Panc1 (cell line): ENCODE measurements around the gene NUFIP1. TPM values are rescaled to one million over a fixed set of nuclear protein-coding genes. Genes with fewer than 3 reads are reported as not detected.

Source experiments
- ATAC-seq: fragments of 200-7000 bp; cut with Tn5 transposase; 2 replicates; pipeline ENCODE4 v1.9.1; 2020; ENCODE audit warnings: mild to moderate bottlenecking, moderate library complexity
- BruUV-seq: library from RNA; stranded (reverse); fragments of 400-500 nt; replicated peaks from 2 replicates; lab custom pipeline; 2021; lab: Mats Ljungman, UMichigan
- CTCF ChIA-PET: fragments of 300-600 bp; sonication (Branson Sonifier 250); formaldehyde crosslinking; loops from one replicate; lab custom pipeline; 2022; ENCODE audit warnings: antibody characterized with exemption; lab: Charles Lee
- POLR2A ChIA-PET: fragments of 300-600 bp; sonication (Branson Sonifier 250); formaldehyde crosslinking; loops from one replicate; lab custom pipeline; 2022; ENCODE audit warnings: antibody characterized with exemption; lab: Charles Lee
- DNase-seq: peaks from one replicate; pipeline ENCODE4 v3.0.0-alpha.2; 2010; ENCODE audit warnings: low read depth, low spot score
- H3K27ac ChIP-seq: 2 replicates; pipeline ENCODE4 v1.5.1; 2011; ENCODE audit warnings: mild to moderate bottlenecking, low read length, inconsistent platforms
- H3K27me3 ChIP-seq: fragments of 200-500 bp; sonication (Bioruptor generic); 2 replicates; pipeline ENCODE4 v1.6.0; 2014; ENCODE audit warnings: low read length, inconsistent platforms; ENCODE audit not compliant: control insufficient read depth, insufficient read depth
- H3K36me3 ChIP-seq: fragments of 200-500 bp; sonication (Bioruptor generic); 2 replicates; pipeline ENCODE4 v1.5.1; 2014; ENCODE audit warnings: inconsistent platforms, mild to moderate bottlenecking, low read length, moderate library complexity; ENCODE audit not compliant: control insufficient read depth, insufficient read depth
- H3K4me1 ChIP-seq: 2 replicates; pipeline ENCODE4 v1.5.1; 2011; ENCODE audit warnings: inconsistent platforms, mild to moderate bottlenecking, low read length, moderate library complexity; ENCODE audit not compliant: control insufficient read depth, insufficient read depth
- H3K4me3 ChIP-seq, 2 experiments: 2 replicates each; pipeline ENCODE4 v1.5.1; 2011 to 2012; ENCODE audit warnings: low read depth in 2 of 2, low read length in 2 of 2, mild to moderate bottlenecking in 2 of 2, inconsistent platforms in 1 of 2, moderate library complexity in 1 of 2
- H3K9me3 ChIP-seq: fragments of 200-500 bp; sonication (Bioruptor generic); 2 replicates; pipeline ENCODE4 v1.5.1; 2014; ENCODE audit warnings: low read depth, mild to moderate bottlenecking, inconsistent platforms, low read length, moderate library complexity; ENCODE audit not compliant: control insufficient read depth, insufficient read depth
- CTCF ChIP-seq: fragments of 450-650 bp; IDR thresholded peaks from 2 replicates; pipeline ENCODE4 v1.5.1; 2017; ENCODE audit warnings: mild to moderate bottlenecking
- REST ChIP-seq, 2 experiments: IDR thresholded peaks; 2 replicates each; pipeline ENCODE4 v1.6.1; 2011 to 2012; ENCODE audit warnings: low read depth in 2 of 2, control low read depth in 1 of 2, low read length in 1 of 2, mild to moderate bottlenecking in 1 of 2, moderate library complexity in 1 of 2; ENCODE audit not compliant: insufficient read depth in 1 of 2
- SIN3A ChIP-seq: IDR thresholded peaks from 2 replicates; pipeline ENCODE4 v1.6.1; 2012; ENCODE audit warnings: low read depth, mild to moderate bottlenecking, low read length, moderate library complexity, borderline replicate concordance; ENCODE audit not compliant: insufficient read depth
- in situ Hi-C: cut with HindIII; loops from 2 replicates; pipeline ENCODE4 v1.10.0; 2016; ENCODE audit warnings: low sequenced_read_pairs, low pct_unique_long_range_greater_than_20kb
- intact Hi-C: fragments of 100-400 bp; cut with micrococcal nuclease; formaldehyde crosslinking; loops from one replicate; pipeline ENCODE4 v1.10.0; 2022; ENCODE audit not compliant: unreplicated experiment
- total RNA-seq: library from RNA; stranded (reverse); gene quantifications from one replicate; pipeline ENCODE4 v1.2.1, GENCODE V29; 2021; ENCODE audit not compliant: unreplicated experiment

Gene NUFIP1
- total RNA-seq, 1 experiment from 2014 or later, result 6.6 TPM

GRCh38 chr13:44974056-44974793 is 15.0 kb downstream of the NUFIP1 start:
- in situ Hi-C loops, result no loop called here
- POLR2A ChIA-PET, result no interaction called here
- BruUV-seq, result no TSS peak
- H3K27ac ChIP-seq, result no peak overlapping the region
- H3K36me3 ChIP-seq, result peaks cover 7% of the 10 kb centered on the region
- CTCF ChIA-PET, result no interaction called here
- TF ChIP-seq SIN3A (no peak), REST (IDR thresholded peaks at IDR 0.05; ENCODE audit: insufficient read depth in 1 of 2, low read depth in 2 of 2, low read length in 1 of 2) (no peak)
- no peak overlapping the region for H3K4me3 ChIP-seq
- H3K27me3 ChIP-seq, result no peaks in the 10 kb centered on the region
- DNase-seq (no peak), ATAC-seq (no peak)
- no peaks in the 10 kb centered on the region for H3K9me3 ChIP-seq
- H3K4me1 ChIP-seq, result peaks cover 5% of the 10 kb centered on the region; the same call in 1 of the 2 replicates
- intact Hi-C loops, result no loop called here

DNA sequence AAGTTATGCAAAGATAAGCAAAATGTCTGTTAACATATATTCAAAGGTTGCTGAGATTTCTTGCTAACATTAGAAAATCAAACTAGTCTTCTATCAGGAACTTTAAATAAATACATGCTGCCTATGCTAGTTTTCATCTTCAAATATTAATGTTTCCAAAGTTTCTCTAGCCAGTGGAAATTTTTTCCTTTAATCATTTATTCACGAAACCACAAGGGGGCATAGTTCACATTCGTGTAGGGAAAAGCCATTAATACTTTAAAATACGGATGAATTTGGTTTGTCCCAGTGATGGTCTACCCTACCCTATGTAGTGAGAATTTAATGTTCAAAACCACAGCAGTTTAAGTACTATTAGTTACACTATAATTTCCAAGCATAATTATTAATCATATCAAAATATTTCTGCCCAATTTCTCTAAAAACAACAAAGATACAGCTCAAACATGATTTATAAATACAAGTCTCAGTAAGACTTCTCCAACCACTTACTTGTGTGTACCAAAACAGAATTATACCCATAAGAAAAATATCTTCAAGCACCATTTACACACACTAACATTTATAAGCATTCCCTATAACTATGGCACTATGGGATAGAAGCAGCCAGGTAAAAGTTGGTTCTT is 16.2 kb downstream of the NUFIP1 start:
- no peak overlapping the region for H3K27ac ChIP-seq
- BruUV-seq, result no TSS peak
- in situ Hi-C loops, result no loop called here

More for the DNA sequence above, 16.2 kb downstream of the NUFIP1 start:
- intact Hi-C loops, result no loop called here
- CTCF ChIA-PET, result no interaction called here
- DNase-seq (no peak), ATAC-seq (no peak)
- no peaks in the 10 kb centered on the region for H3K9me3 ChIP-seq
- POLR2A ChIA-PET, result no interaction called here
- TF ChIP-seq CTCF, result peak; percentile 61; the same call in 1 of the 2 replicates
- TF ChIP-seq REST (IDR thresholded peaks at IDR 0.05; ENCODE audit: insufficient read depth in 1 of 2, low read depth in 2 of 2, low read length in 1 of 2), result no peak
- 0 out of 2 replicates have a peak, but pooled peaks cover under 1% of the 10 kb centered on the region for H3K36me3 ChIP-seq
- no peak overlapping the region for H3K4me3 ChIP-seq
- H3K4me1 ChIP-seq, result peaks cover 5% of the 10 kb centered on the region; the same call in 1 of the 2 replicates
- no peaks in the 10 kb centered on the region for H3K27me3 ChIP-seq
